GM04504 (cell line): ENCODE results near the gene LYSMD3.

Source experiments
- DNase-seq: peaks from one replicate; pipeline ENCODE4 v3.0.0-alpha.2; 2012; ENCODE audit warnings: low read depth

The LYSMD3 gene

DNA sequence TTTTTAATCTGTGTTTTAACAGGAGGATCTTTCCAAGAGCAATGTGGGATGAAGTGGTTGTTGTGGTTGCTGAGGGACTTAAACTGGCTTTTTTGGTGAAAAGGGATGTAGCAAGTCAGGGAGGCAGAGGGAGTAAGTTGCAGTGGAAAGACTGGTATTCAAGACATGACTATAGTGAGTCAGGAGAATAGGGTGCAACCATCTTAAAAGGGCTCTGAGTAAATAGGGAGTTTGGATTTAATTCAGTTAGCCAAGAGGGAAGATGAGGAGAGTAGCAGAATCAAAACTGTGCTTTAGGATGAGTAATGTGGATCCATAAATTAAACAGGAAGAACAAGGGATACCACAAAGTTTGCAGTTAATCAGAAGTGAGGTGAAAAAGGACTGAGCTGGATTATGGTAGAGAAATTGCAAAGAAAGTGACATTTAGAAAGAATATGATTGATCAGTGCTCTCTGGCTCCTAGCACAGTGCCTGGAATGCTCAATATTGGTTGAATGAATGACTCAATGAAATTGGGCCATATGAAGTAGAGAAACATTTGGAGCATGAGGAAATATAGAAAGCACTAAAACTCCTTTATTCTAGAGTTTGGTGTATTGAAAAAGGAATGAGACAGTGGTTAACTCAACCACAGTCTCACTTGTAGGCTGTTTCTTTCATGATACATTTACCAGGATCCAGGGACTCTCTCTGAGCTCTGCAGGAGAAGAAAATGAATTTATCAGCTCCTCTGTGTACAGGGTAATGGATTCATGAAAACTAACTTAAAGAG is 49.6 kb downstream of the LYSMD3 start:
- no peak for DNase-seq

DNA sequence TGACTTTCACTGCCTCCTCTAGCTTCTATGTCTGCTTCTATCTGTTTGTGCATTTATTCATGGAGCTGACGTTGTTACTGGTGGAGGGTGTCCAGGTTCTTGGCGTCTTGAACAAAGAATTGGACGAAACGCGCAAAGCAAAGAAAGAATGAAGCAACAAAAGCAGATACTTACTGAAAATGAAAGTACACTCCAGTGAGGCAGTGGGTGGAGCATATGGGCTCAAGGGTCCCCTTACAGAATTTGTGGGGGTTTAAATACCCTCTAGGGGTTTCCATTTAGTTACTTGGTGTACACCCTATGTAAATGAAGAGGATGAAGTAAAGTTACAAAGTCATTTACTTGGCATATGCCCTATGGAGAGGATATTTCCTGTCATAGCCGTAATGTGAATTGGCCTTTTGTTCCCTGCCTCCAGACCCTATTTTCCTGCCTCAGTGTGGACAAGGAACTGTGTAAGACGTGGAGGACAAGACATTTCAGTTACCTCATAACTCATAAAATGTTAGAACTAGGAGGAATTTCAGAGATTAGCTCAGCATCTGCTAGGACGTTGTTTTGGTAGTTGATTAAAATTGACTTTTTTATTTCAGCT is 51.7 kb downstream of the LYSMD3 start:
- DNase-seq: no peak

- no peak for DNase-seq
These were observed 52.3 kb downstream of the LYSMD3 start for GRCh38 chr5:90477073-90477472.

DNA sequence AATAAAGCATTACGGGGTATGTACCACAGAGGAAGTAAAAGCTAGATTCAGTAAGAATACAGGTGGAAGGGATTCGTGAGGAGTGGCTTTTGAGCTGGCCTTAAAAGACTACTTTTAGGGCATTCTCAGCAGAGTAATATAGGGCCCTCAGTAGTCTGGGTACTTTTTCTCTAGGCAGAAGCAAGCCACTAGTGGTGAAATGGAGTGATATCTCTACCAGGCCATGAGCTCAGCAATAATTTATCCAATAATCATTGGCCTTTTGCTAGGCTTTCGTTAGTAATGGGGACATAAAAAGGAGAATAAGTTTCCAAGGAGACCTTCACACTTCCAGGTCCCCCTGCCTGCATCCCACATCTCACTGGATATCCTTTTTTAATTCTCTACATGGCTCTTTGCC is 53.0 kb downstream of the LYSMD3 start:
- DNase-seq: no peak

- no peak for DNase-seq
These were observed 53.9 kb downstream of the LYSMD3 start for GRCh38 chr5:90475436-90475980.

- peak; percentile 77 for DNase-seq
These were observed 54.9 kb downstream of the LYSMD3 start, which contains the start of the genes MBLAC2 and POLR3G for GRCh38 chr5:90474235-90475107. Gene MBLAC2 (minus strand): TSS chr5:90474771. CDS start chr5:90474292, 479 bp downstream. Gene POLR3G (plus strand): TSS chr5:90474864. CDS start chr5:90485568, 10,704 bp downstream.

- DNase-seq: no peak
These were observed 55.8 kb downstream of the LYSMD3 start for GRCh38 chr5:90473396-90474234.

DNA sequence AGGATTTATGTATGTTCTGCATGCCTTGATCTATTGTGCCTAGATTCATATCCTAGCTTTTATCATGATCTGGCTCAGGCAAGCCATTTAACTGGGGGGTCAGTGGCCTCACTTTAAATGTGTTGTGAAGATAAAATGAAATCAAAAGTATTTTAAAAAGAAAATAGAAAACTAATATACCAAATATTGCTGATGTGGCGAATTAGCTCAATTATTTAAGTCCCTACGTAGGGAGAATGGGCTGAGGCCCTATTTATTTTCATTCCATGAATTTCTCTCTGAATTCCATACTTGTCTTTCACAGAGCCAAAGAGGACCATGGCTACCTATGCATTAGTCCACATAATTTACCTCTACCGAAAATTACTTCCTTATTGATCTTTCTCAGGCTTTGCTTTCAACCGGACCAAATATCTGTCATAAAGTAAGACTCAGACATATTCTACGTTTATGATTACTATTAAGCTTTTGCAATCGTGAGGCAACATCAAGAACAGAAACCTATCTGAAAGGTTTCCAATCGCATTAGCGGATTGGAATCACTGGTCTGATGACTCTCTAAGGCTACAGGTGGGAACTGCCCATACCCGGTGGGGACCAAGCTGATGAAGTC is 56.5 kb downstream of the LYSMD3 start:
- no peak for DNase-seq
